ENCODE results near the gene ADIPOR2. TPM values are rescaled to one million over a fixed set of nuclear protein-coding genes. Genes with fewer than 3 reads are reported as not detected.
"Not testable (repeated sequence)": the region's sequence is repeated elsewhere in the genome, so short reads cannot be mapped to it uniquely, and the experiment has no call there.

ADIPOR2 gene
- polyA plus RNA-seq, 4 donors = 41.7 to 47.7 (median 46.7) TPM

GRCh38 chr12:1809591-1810190 lies 118.8 kb downstream of the ADIPOR2 start:
- no peak for DNase-seq (ENCODE audit: low read depth in 4 of 4, low spot score in 2 of 4)

GRCh38 chr12:1810201-1810930 lies 119.5 kb downstream of the ADIPOR2 start:
- no peak for DNase-seq (ENCODE audit: low read depth in 4 of 4, low spot score in 2 of 4)

- no peak for DNase-seq (ENCODE audit: low read depth in 4 of 4, low spot score in 2 of 4)
Measured at GRCh38 chr12:1810931-1811280, 120.0 kb downstream of the ADIPOR2 start.

GRCh38 chr12:1811281-1811947 lies 120.5 kb downstream of the ADIPOR2 start:
- no peak for DNase-seq (ENCODE audit: low read depth in 4 of 4, low spot score in 2 of 4)

- DNase-seq (ENCODE audit: low read depth in 4 of 4, low spot score in 2 of 4) = no peak
Measured at GRCh38 chr12:1811948-1812291, 121.0 kb downstream of the ADIPOR2 start.

GRCh38 chr12:1812650-1813302 lies 121.9 kb downstream of the ADIPOR2 start:
- DNase-seq (ENCODE audit: low read depth in 4 of 4, low spot score in 2 of 4) = no peak

GRCh38 chr12:1814266-1814665 lies 123.4 kb downstream of the ADIPOR2 start:
- DNase-seq (ENCODE audit: low read depth in 4 of 4, low spot score in 2 of 4) = no peak

GRCh38 chr12:1815108-1815507 lies 124.2 kb downstream of the ADIPOR2 start:
- DNase-seq (ENCODE audit: low read depth in 4 of 4, low spot score in 2 of 4) = no peak

- no peak for DNase-seq (ENCODE audit: low read depth in 4 of 4, low spot score in 2 of 4)
Measured at GRCh38 chr12:1815814-1816729, 125.2 kb downstream of the ADIPOR2 start.

GRCh38 chr12:1816730-1817348 lies 126.0 kb downstream of the ADIPOR2 start:
- DNase-seq (ENCODE audit: low read depth in 4 of 4, low spot score in 2 of 4) = no peak

GRCh38 chr12:1817928-1818327 lies 127.1 kb downstream of the ADIPOR2 start:
- not testable (repeated sequence) for DNase-seq (ENCODE audit: low read depth in 4 of 4, low spot score in 2 of 4)

GRCh38 chr12:1819050-1819449 lies 128.2 kb downstream of the ADIPOR2 start:
- DNase-seq (ENCODE audit: low read depth in 4 of 4, low spot score in 2 of 4) = no peak

- no peak for DNase-seq (ENCODE audit: low read depth in 4 of 4, low spot score in 2 of 4)
Measured at GRCh38 chr12:1819571-1819970, 128.7 kb downstream of the ADIPOR2 start.

GRCh38 chr12:1820191-1820895 lies 129.5 kb downstream of the ADIPOR2 start, which contains the start of gene LRTM2:
TSS of gene LRTM2 (plus strand) at chr12:1820565. CDS start at chr12:1828149, 7,584 bp downstream.
- DNase-seq (ENCODE audit: low read depth in 4 of 4, low spot score in 2 of 4) = no peak

GRCh38 chr12:1820896-1821291 lies 130.0 kb downstream of the ADIPOR2 start:
- DNase-seq (ENCODE audit: low read depth in 4 of 4, low spot score in 2 of 4) = no peak

- no peak for DNase-seq (ENCODE audit: low read depth in 4 of 4, low spot score in 2 of 4)
Measured at GRCh38 chr12:1821805-1822204, 130.9 kb downstream of the ADIPOR2 start.

GRCh38 chr12:1822699-1823098 lies 131.8 kb downstream of the ADIPOR2 start:
- DNase-seq (ENCODE audit: low read depth in 4 of 4, low spot score in 2 of 4) = no peak

GRCh38 chr12:1823237-1823636 lies 132.4 kb downstream of the ADIPOR2 start:
- DNase-seq (ENCODE audit: low read depth in 4 of 4, low spot score in 2 of 4) = no peak

- no peak for DNase-seq (ENCODE audit: low read depth in 4 of 4, low spot score in 2 of 4)
Measured at GRCh38 chr12:1825382-1826102, 134.7 kb downstream of the ADIPOR2 start.

Measured in left renal cortex interstitium (tissue), 4 donors.